Neural cell (in vitro differentiated cells): ENCODE results near the gene STK32B. TPM values are rescaled to one million over a fixed set of nuclear protein-coding genes. Genes with fewer than 3 reads are reported as not detected.
A peak's percentile ranks its signal among the peaks of the same experiment; 100 is the strongest.

ENCODE experiments used
- H2AFZ ChIP-seq: fragments of 200-600, 300-800 bp; sonication (generic), shearing (Covaris generic); 2 replicates; pipeline ENCODE4 v1.6.0; 2014; ENCODE audit warnings: low read depth, mild to moderate bottlenecking, antibody characterized with exemption, low read length, moderate library complexity
- H3F3A ChIP-seq: fragments of 200-600 bp; shearing (Covaris generic); 2 replicates; pipeline ENCODE4 v1.6.1; 2016; ENCODE audit warnings: mild to moderate bottlenecking, moderate library complexity, mixed read lengths, antibody characterized with exemption, low read length; ENCODE audit not compliant: insufficient read depth, poor library complexity, severe bottlenecking
- H3K27ac ChIP-seq: fragments of 200-600, 300-800 bp; sonication (generic), shearing (Covaris generic); 2 replicates; pipeline ENCODE4 v1.5.1; 2014; ENCODE audit warnings: mild to moderate bottlenecking, low read length, moderate library complexity
- H3K27me3 ChIP-seq: fragments of 300-800, 200-600 bp; sonication (generic), shearing (Covaris generic); 2 replicates; pipeline ENCODE4 v1.6.0; 2014; ENCODE audit warnings: mild to moderate bottlenecking, low read depth, low read length, moderate library complexity; ENCODE audit not compliant: insufficient read depth
- H3K36me3 ChIP-seq: fragments of 300-800, 200-600 bp; sonication (generic), shearing (Covaris generic); 2 replicates; pipeline ENCODE4 v1.5.1; 2014; ENCODE audit warnings: mild to moderate bottlenecking, antibody characterized with exemption, low read length, moderate library complexity; ENCODE audit not compliant: insufficient read depth
- H3K4me2 ChIP-seq: fragments of 300-800, 200-600 bp; sonication (generic), shearing (Covaris generic); 2 replicates; pipeline ENCODE4 v1.6.0; 2014; ENCODE audit warnings: mild to moderate bottlenecking, low read length
- H3K4me3 ChIP-seq: fragments of 300-800, 200-600 bp; sonication (generic), shearing (Covaris generic); 2 replicates; pipeline ENCODE4 v1.5.1; 2014; ENCODE audit warnings: mild to moderate bottlenecking, low read length, moderate library complexity
- H3K79me2 ChIP-seq: fragments of 200-600 bp; shearing (Covaris generic); replicated peaks from 2 replicates; pipeline ENCODE4 v1.6.0; 2014; ENCODE audit warnings: mild to moderate bottlenecking, low read length, moderate library complexity; ENCODE audit not compliant: insufficient read depth
- H3K9ac ChIP-seq: fragments of 300-800, 200-600 bp; sonication (generic), shearing (Covaris generic); 2 replicates; pipeline ENCODE4 v1.6.1; 2016; ENCODE audit warnings: mild to moderate bottlenecking, low read length, mixed read lengths
- H3K9me2 ChIP-seq: fragments of 200-600 bp; shearing (Covaris generic); 2 replicates; pipeline ENCODE4 v1.6.1; 2016; ENCODE audit warnings: mild to moderate bottlenecking, low read length, mixed read lengths; ENCODE audit not compliant: insufficient read depth
- H3K9me3 ChIP-seq: fragments of 200-600, 300-800 bp; sonication (generic), shearing (Covaris generic); 2 replicates; pipeline ENCODE4 v1.6.1; 2016; ENCODE audit warnings: mild to moderate bottlenecking, mixed run types, low read length, moderate library complexity, mixed read lengths
- H4K20me1 ChIP-seq: fragments of 200-600 bp; shearing (Covaris generic); 2 replicates; pipeline ENCODE4 v1.6.1; 2016; ENCODE audit warnings: mild to moderate bottlenecking, mixed run types; ENCODE audit not compliant: insufficient read depth
- EP300 ChIP-seq: fragments of 450-650 bp; conservative IDR thresholded peaks from 2 replicates; pipeline ENCODE4 v1.6.1; 2014; ENCODE audit warnings: antibody characterized with exemption, mild to moderate bottlenecking, moderate library complexity; ENCODE audit not compliant: poor library complexity, severe bottlenecking
- EZH2 ChIP-seq: fragments of 200-600, 300-800 bp; shearing (Covaris generic), sonication (generic); IDR thresholded peaks from 2 replicates; pipeline ENCODE4 v1.6.1; 2014; ENCODE audit warnings: antibody characterized with exemption, low read length, borderline replicate concordance, mild to moderate bottlenecking; ENCODE audit not compliant: insufficient read depth, poor library complexity, severe bottlenecking
- MXI1 ChIP-seq: fragments of 450-650 bp; conservative IDR thresholded peaks from 2 replicates; pipeline ENCODE4 v1.6.1; 2014; ENCODE audit warnings: antibody characterized with exemption, mild to moderate bottlenecking; ENCODE audit not compliant: poor library complexity, severe bottlenecking
- POLR2AphosphoS5 ChIP-seq: IDR thresholded peaks from 2 replicates; pipeline ENCODE4 v1.6.1; 2012
- RAD21 ChIP-seq: fragments of 450-650 bp; conservative IDR thresholded peaks from 2 replicates; pipeline ENCODE4 v1.6.1; 2014; ENCODE audit warnings: antibody characterized with exemption, mild to moderate bottlenecking, moderate library complexity
- REST ChIP-seq: IDR thresholded peaks from 2 replicates; pipeline ENCODE4 v1.6.1; 2012; ENCODE audit warnings: borderline replicate concordance
- SMC3 ChIP-seq: fragments of 450-650 bp; conservative IDR thresholded peaks from 2 replicates; pipeline ENCODE4 v1.6.1; 2014; ENCODE audit warnings: antibody characterized with exemption, mild to moderate bottlenecking, moderate library complexity; ENCODE audit not compliant: poor library complexity
- TAF1 ChIP-seq: IDR thresholded peaks from 2 replicates; pipeline ENCODE4 v1.6.1; 2012; ENCODE audit warnings: low read depth
- polyA plus RNA-seq: library from polyadenylated mRNA; depleted of rRNA; stranded (reverse); fragments of >200 nt; gene quantifications from 2 replicates; pipeline ENCODE4 v1.2.3, GENCODE V29; 2014
- TF ChIP-seq, protein P1 (sequence below): fragments of 450-650 bp; IDR thresholded peaks from 2 replicates; pipeline ENCODE4 v1.5.1; 2014; ENCODE audit warnings: antibody characterized with exemption, mild to moderate bottlenecking, moderate library complexity; ENCODE audit not compliant: poor library complexity, severe bottlenecking

Gene STK32B
- polyA plus RNA-seq, 1 donor from 2014 or later = 42.8 TPM

DNA sequence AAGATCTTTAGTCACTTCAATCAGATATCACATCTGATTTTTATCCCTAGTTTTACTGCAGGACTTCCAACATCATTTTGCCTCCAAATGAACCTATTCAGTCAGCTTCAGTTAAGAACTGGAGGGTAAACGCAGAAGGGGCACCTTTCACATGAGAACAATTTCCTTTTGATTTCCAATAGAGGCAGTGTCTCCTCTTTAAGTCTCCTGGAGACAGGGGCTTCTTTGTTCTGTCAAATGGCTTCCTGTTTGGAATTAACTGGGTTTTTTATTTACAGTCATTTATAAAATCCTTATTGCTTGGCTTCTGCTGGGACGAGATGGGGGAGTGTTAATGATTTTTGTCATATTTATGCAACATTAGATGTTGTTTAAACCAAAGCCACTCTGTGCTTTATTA, 164.0 kb downstream of the STK32B start:
- Histone ChIP-seq H3K36me3 (no peaks in the 10 kb centered on the region), H2AFZ (no peak overlapping the region), H3F3A (no peaks in the 10 kb centered on the region), H4K20me1 (no peaks in the 10 kb centered on the region), H3K4me3 (no peak overlapping the region), H3K27ac (no peak overlapping the region), H3K9ac (no peak overlapping the region), H3K9me2 (no peaks in the 10 kb centered on the region), H3K9me3 (no peaks in the 10 kb centered on the region), H3K79me2 (no peaks in the 10 kb centered on the region), H3K4me2 (no peak overlapping the region), H3K27me3 (no peaks in the 10 kb centered on the region)
- TF ChIP-seq TAF1 (no peak), RAD21 (no peak)
- TF ChIP-seq, protein P1, sequence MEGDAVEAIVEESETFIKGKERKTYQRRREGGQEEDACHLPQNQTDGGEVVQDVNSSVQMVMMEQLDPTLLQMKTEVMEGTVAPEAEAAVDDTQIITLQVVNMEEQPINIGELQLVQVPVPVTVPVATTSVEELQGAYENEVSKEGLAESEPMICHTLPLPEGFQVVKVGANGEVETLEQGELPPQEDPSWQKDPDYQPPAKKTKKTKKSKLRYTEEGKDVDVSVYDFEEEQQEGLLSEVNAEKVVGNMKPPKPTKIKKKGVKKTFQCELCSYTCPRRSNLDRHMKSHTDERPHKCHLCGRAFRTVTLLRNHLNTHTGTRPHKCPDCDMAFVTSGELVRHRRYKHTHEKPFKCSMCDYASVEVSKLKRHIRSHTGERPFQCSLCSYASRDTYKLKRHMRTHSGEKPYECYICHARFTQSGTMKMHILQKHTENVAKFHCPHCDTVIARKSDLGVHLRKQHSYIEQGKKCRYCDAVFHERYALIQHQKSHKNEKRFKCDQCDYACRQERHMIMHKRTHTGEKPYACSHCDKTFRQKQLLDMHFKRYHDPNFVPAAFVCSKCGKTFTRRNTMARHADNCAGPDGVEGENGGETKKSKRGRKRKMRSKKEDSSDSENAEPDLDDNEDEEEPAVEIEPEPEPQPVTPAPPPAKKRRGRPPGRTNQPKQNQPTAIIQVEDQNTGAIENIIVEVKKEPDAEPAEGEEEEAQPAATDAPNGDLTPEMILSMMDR = peak; percentile 17

DNA sequence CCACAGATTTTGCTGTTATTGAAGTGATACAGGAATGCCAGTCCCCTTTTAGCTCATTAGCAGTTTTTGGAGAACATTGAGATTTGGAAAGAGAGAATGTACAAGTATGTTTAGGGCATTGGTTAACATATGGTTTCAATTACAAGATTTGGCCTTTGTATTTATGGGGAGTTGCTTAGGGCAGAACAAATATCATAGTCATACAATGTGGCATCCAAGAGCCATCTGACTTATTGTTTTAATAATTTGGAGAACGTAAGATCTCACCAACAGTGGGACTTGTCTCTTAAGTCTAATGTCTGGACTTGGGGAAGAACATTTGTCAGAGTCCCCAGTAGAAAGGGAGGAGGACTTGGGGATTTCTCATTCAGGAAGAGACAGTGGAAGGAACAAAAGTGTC, 166.1 kb downstream of the STK32B start:
- Histone ChIP-seq H3K4me2 (no peak overlapping the region), H3K79me2 (no peaks in the 10 kb centered on the region), H3K27me3 (no peaks in the 10 kb centered on the region), H3F3A (no peaks in the 10 kb centered on the region), H3K9ac (no peak overlapping the region), H3K9me3 (peaks cover 4% of the 10 kb centered on the region), H2AFZ (no peak overlapping the region), H4K20me1 (no peaks in the 10 kb centered on the region), H3K9me2 (no peaks in the 10 kb centered on the region), H3K36me3 (no peaks in the 10 kb centered on the region), H3K27ac (no peak overlapping the region), H3K4me3 (no peak overlapping the region)
- no peak for TF ChIP-seq TAF1
- no peak for TF ChIP-seq POLR2AphosphoS5
- no peak for TF ChIP-seq REST
- TF ChIP-seq EZH2 = no peak
- TF ChIP-seq EP300 = no peak
- TF ChIP-seq SMC3 = no peak
- TF ChIP-seq, protein P1 = no peak
- no peak for TF ChIP-seq MXI1
- no peak for TF ChIP-seq RAD21
